Epithelial cell of prostate (primary cell): Measurements from ENCODE around the gene LAMTOR1.
A peak's percentile ranks its signal among the peaks of the same experiment; 100 is the strongest.

Experiments
- DNase-seq: peaks from one replicate; pipeline ENCODE4 v3.0.0-alpha.2; 2011; ENCODE audit warnings: low read depth, low spot score
- H3K27ac ChIP-seq: fragments of 450-650 bp; 2 replicates; pipeline ENCODE4 v1.5.1; 2017; ENCODE audit warnings: mild to moderate bottlenecking

Gene LAMTOR1

GRCh38 chr11:72084965-72085364 is 18.1 kb downstream of the LAMTOR1 start:
- no peak for DNase-seq
- peak overlapping the region; percentile 60 for H3K27ac ChIP-seq

- H3K27ac ChIP-seq, result peak overlapping the region; percentile 60
Observed at GRCh38 chr11:72084076-72084475, 19.0 kb downstream of the LAMTOR1 start.

GRCh38 chr11:72083414-72083813 is 19.7 kb downstream of the LAMTOR1 start:
- H3K27ac ChIP-seq, result peak overlapping the region; percentile 60
- no peak for DNase-seq

More at GRCh38 chr11:72084076-72084475, 19.0 kb downstream of the LAMTOR1 start:
- no peak for DNase-seq

DNA sequence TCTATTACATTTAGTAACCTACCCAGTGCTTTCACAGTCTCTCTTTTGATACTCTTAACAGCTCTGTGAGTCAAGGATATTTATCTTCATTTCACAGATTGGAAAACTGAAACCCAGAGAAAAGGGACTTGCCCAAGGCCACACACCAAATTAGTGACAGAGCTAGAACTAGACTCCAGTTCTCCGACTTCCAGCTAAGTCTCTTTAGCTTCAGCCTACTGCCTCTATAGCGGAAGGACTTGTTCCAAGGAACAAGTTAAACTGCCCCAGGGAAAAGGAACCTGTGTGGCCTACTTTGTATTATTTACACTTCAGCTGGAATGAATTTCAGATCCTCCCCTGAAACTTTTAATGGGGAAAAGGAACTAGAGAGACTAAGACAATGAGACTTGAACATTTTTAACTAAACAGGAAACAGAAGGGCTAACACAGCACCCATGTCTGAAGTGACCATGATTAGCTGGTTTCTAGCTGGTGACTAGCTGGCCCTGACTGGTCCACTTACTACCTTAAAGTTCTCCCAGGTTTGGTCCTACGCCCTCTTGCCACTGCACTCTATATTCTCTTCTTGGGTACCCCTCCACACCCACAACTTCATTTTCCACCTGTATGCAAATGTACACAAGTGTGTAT is 21.2 kb downstream of the LAMTOR1 start:
- no peak for DNase-seq
- peak overlapping the region; percentile 81 for H3K27ac ChIP-seq

GRCh38 chr11:72081184-72081644 is 21.9 kb downstream of the LAMTOR1 start:
- peak overlapping the region; percentile 81 for H3K27ac ChIP-seq
- no peak for DNase-seq

- DNase-seq, result peak; percentile 100
- peak within 1 kb of the TSS; percentile 81 for H3K27ac ChIP-seq
Observed at GRCh38 chr11:72080326-72081183, 22.5 kb downstream of the LAMTOR1 start, which contains the start of the genes LRRC51 and NUMA1. LRRC51 (plus strand) TSS chr11:72080850; CDS start chr11:72089084, 8,234 bp downstream. NUMA1 (minus strand) TSS chr11:72080542; CDS start chr11:72035943, 44,599 bp downstream.

DNA sequence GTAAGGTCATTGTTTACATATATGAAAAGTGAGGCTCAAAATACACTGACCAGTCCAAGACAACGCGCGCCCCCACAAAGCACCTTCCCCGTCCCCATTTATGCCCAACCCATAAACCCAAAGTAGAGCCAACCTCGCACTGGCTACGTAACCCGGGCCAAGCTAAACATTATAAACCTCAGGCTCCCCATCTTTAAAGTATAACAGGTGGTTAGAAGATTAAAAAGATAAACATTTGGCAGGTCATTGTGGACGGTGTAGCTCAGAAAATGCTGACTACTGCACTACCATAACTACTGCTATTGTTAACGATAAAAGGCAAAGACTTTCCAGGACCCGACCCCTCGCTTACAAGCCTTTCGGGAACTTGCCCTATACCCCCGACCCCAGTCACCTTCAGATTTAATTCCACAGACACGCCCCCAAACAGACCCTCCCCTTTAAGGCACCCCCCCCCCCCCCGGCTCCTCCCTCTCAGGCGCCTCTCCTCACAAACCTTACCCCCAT is 23.2 kb downstream of the LAMTOR1 start:
- no peak for DNase-seq
- H3K27ac ChIP-seq, result peak overlapping the region; percentile 81

- DNase-seq, result no peak
- H3K27ac ChIP-seq, result peak overlapping the region; percentile 81
Observed at GRCh38 chr11:72078477-72078876, 24.6 kb downstream of the LAMTOR1 start.

GRCh38 chr11:72075756-72076155 is 27.3 kb downstream of the LAMTOR1 start:
- no peak for DNase-seq
- H3K27ac ChIP-seq, result no peak overlapping the region

DNA sequence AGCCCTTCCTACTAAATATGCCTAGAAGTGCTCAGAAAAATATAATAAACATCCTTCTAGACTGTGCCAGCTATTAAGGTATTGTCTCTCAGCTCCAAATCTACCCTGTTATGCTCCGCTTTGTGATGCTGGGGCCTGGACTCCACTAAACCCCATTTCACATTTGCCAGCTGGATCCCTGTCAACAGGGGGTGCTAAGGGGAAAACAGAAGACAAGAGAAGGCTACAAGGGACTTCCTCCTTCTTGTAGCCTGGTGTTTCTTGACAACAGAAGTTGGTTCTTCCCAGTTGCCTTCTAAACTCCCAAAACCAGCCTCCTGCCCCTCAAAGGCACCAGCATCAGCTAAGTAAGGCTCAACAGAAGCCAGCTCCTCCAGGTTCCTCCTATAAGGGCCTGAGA is 28.0 kb downstream of the LAMTOR1 start:
- DNase-seq, result no peak
- no peak overlapping the region for H3K27ac ChIP-seq

- H3K27ac ChIP-seq, result peak overlapping the region; percentile 95
- DNase-seq, result no peak
Observed at GRCh38 chr11:72072348-72072747, 30.7 kb downstream of the LAMTOR1 start.

DNA sequence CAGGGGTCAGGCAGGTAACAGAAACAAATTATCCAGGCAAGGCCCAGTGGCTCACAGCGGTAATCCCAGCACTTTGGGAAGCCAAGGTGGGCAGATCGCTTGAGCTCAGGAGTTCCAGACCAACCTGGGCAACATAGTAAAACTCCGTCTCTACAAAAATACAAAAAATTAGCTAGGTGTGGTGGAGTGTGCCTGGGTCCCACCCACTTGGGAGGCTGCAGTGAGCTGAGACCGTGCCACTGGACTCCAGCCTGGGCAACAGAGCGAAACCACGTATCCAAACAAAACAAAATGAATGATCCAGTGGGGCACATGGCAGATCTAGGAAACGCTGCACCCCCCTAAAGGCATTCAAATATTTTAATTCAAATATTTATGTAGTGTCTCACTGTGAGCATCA is 32.6 kb downstream of the LAMTOR1 start:
- H3K27ac ChIP-seq, result peak overlapping the region; percentile 95
- no peak for DNase-seq

- no peak for DNase-seq
- H3K27ac ChIP-seq, result peak overlapping the region; percentile 95
Observed at GRCh38 chr11:72069787-72070251, 33.3 kb downstream of the LAMTOR1 start.

- peak overlapping the region; percentile 95 for H3K27ac ChIP-seq
- DNase-seq, result no peak
Observed at GRCh38 chr11:72069200-72069599, 33.9 kb downstream of the LAMTOR1 start.

DNA sequence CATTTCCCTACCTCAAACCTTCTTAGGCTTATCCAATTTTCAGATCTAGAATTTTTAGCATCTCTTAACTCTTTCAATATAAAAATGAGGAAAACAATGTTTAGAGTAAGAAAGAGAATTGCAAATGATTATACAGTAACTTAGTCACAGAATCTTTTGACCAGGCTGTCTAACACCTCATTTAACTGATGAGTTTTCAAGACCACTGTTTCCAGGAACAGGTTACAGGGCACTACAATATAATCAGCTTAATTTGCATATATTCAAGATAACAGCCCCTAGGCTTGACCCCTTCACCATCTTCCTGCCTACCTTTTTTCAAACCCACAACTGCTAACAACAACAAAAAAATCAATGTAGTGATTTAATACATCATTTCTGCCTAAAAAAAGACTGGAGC is 35.4 kb downstream of the LAMTOR1 start:
- no peak overlapping the region for H3K27ac ChIP-seq
- no peak for DNase-seq

GRCh38 chr11:72067266-72067665 is 35.8 kb downstream of the LAMTOR1 start:
- no peak for DNase-seq
- H3K27ac ChIP-seq, result no peak overlapping the region

- H3K27ac ChIP-seq, result no peak overlapping the region
- DNase-seq, result no peak
Observed at GRCh38 chr11:72066855-72067254, 36.2 kb downstream of the LAMTOR1 start.

GRCh38 chr11:72061739-72062396 is 41.2 kb downstream of the LAMTOR1 start:
- H3K27ac ChIP-seq, result no peak overlapping the region
- no peak for DNase-seq

DNA sequence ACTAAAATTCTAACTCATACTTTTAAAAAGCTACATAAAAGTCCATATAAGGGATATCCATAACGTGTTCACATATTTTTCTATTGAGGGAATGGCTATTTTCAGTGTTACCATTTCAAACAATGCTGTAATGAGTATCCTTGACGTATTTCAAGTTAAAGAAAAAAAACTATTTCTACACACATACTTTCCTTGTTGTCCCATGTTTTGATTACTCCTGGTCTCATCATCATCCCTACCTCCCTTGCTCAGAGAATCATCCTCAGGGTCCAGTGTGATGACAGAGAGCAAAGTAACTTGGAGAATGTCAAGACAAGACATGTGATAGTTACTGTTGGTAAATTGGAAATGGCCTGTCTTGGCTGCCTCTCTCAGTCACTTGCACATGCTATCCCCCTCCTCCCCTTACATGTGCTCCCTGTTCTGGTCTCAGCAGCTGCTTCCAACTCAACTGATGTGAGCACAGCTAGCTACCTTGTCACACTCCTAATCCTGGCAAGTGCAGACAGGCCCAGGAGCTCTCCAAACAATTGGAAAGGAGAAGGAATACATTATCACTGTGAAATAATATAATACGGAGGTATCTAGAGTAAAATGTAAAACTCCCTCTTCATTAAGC is 44.6 kb downstream of the LAMTOR1 start:
- peak overlapping the region; percentile 53 for H3K27ac ChIP-seq
- no peak for DNase-seq
